HepG2 (cell line): Measurements from ENCODE around the gene DRAP1. TPM values are rescaled to one million over a fixed set of nuclear protein-coding genes. Genes with fewer than 3 reads are reported as not detected.

Experiments
- ATAC-seq: fragments of 200-7000 bp; cut with Tn5 transposase; 3 replicates; pipeline ENCODE4 v1.9.1; 2020; ENCODE audit warnings: mild to moderate bottlenecking, moderate library complexity
- BruUV-seq: library from RNA; stranded (reverse); fragments of 400-500 nt; replicated peaks from 2 replicates; lab custom pipeline; 2021; lab: Mats Ljungman, UMichigan
- CTCF ChIA-PET: fragments of 300-600 bp; formaldehyde crosslinking; extraction: SDS; loops from one replicate; lab custom pipeline; 2021; ENCODE audit warnings: low total read pairs, inconsistent platforms, low intra/inter-chr PET ratio; lab: Yijun Ruan, JAX
- POLR2A ChIA-PET: fragments of 350-600 bp; sonication (Branson Sonifier 250); formaldehyde crosslinking; loops from one replicate; lab custom pipeline; 2020; ENCODE audit warnings: antibody characterized with exemption, inconsistent platforms; lab: Yijun Ruan, JAX
- DNase-seq: peaks from one replicate; pipeline ENCODE4 v3.0.0-alpha.2; 2015; ENCODE audit warnings: low spot score
- FAIRE-seq: peaks from 3 replicates; lab custom pipeline; 2011; peaks lifted over from hg19 to GRCh38; lab: Jason Lieb, UNC
- H2AFZ ChIP-seq: one replicate; pipeline ENCODE4 v1.6.1; 2011; ENCODE audit warnings: low read length, inconsistent platforms
- H3K27ac ChIP-seq: fragments of 300-600 bp; 3 replicates; pipeline ENCODE4 v1.8.0; 2011; ENCODE audit warnings: mixed run types, mild to moderate bottlenecking, mixed read lengths, low read length, inconsistent platforms; ENCODE audit not compliant: insufficient read depth; ENCODE audit errors: extremely low read length
- H3K27me3 ChIP-seq, 2 experiments: fragments of 200-600 bp in 1 of 2; 2 replicates in 1 of 2; 3 replicates in 1 of 2; pipeline versions ENCODE4 v1.6.0 to v1.8.0; 2011; ENCODE audit warnings: low read length in 2 of 2, mild to moderate bottlenecking in 2 of 2, moderate library complexity in 2 of 2, inconsistent platforms in 1 of 2; ENCODE audit not compliant: insufficient read depth in 2 of 2, control insufficient read depth in 1 of 2
- H3K36me3 ChIP-seq, 2 experiments: fragments of 200-600 bp in 1 of 2; replicated peaks in 1 of 2; 2 replicates in 1 of 2; 3 replicates in 1 of 2; pipeline versions ENCODE4 v1.5.1 to v1.8.0; 2011; ENCODE audit warnings: low read length in 2 of 2, inconsistent platforms in 1 of 2; ENCODE audit not compliant: insufficient read depth in 2 of 2, control insufficient read depth in 1 of 2
- H3K4me1 ChIP-seq: 2 replicates; pipeline ENCODE4 v1.5.1; 2012; ENCODE audit warnings: low read length, inconsistent platforms; ENCODE audit not compliant: insufficient read depth
- H3K4me2 ChIP-seq: 2 replicates; pipeline ENCODE4 v1.6.0; 2011; ENCODE audit warnings: low read depth, low read length, inconsistent platforms
- H3K4me3 ChIP-seq, 3 experiments: fragments of 200-600 bp in 1 of 3; sonication (generic), shearing (Covaris generic) in 1 of 3; replicated peaks in 1 of 3; 2 replicates each; pipeline ENCODE4 v1.5.1; 2011 to 2016; ENCODE audit warnings: low read length in 3 of 3, inconsistent platforms in 2 of 3, low read depth in 2 of 3, mild to moderate bottlenecking in 2 of 3, control low read depth in 1 of 3, mixed read lengths in 1 of 3; ENCODE audit not compliant: insufficient read depth in 1 of 3
- H3K79me2 ChIP-seq: one replicate; pipeline ENCODE4 v1.6.1; 2011; ENCODE audit warnings: low read length, inconsistent platforms; ENCODE audit not compliant: insufficient read depth
- H3K9ac ChIP-seq: 2 replicates; pipeline ENCODE4 v1.6.0; 2011; ENCODE audit warnings: mild to moderate bottlenecking, low read depth, low read length, inconsistent platforms; ENCODE audit not compliant: insufficient read depth
- H3K9me3 ChIP-seq: 2 replicates; pipeline ENCODE4 v1.5.1; 2012; ENCODE audit warnings: mild to moderate bottlenecking, low read length
- H4K20me1 ChIP-seq: 2 replicates; pipeline ENCODE4 v1.6.0; 2011; ENCODE audit warnings: inconsistent platforms, mild to moderate bottlenecking, low read length, moderate library complexity; ENCODE audit not compliant: insufficient read depth
- BHLHE40 ChIP-seq: IDR thresholded peaks from 2 replicates; pipeline ENCODE4 v1.6.1; 2011; ENCODE audit warnings: low read length, improper control_type of control experiment
- KLF16 ChIP-seq, 2 experiments: sonication (generic) in 1 of 2; formaldehyde crosslinking in 1 of 2; IDR thresholded peaks; 2 replicates each; pipeline versions ENCODE4 v1.6.1 to v1.8.0; 2016 to 2023; ENCODE audit warnings: missing genetic modification reagents in 2 of 2, missing compliant biosample characterization in 1 of 2
- MAFK ChIP-seq, 2 experiments: IDR thresholded peaks in 1 of 2; conservative IDR thresholded peaks in 1 of 2; 2 replicates each; pipeline ENCODE4 v1.6.1; 2011; ENCODE audit warnings: improper control_type of control experiment in 2 of 2, low read length in 2 of 2
- MED1 ChIP-seq: sonication (generic); formaldehyde crosslinking; IDR thresholded peaks from 2 replicates; pipeline ENCODE4 v1.4.0; 2020; ENCODE audit warnings: missing genetic modification reagents
- RCOR2 ChIP-seq: IDR thresholded peaks from 2 replicates; pipeline ENCODE4 v1.6.1; 2016; ENCODE audit warnings: missing biosample characterization, missing genetic modification reagents
- SIN3A ChIP-seq: IDR thresholded peaks from 2 replicates; pipeline ENCODE4 v1.6.1; 2011; ENCODE audit warnings: low read depth, mild to moderate bottlenecking, control low read depth, low read length, borderline replicate concordance
- SRSF4 ChIP-seq: fragments of 200-400 bp; formaldehyde crosslinking; IDR thresholded peaks from one replicate; pipeline ENCODE4 v1.6.1; 2018; ENCODE audit warnings: mild to moderate bottlenecking, low read depth, low read length, moderate library complexity; ENCODE audit not compliant: poor library complexity, severe bottlenecking
- TSC22D2 ChIP-seq: sonication (generic); formaldehyde crosslinking; IDR thresholded peaks from 2 replicates; pipeline ENCODE4 v1.5.1; 2020; ENCODE audit warnings: missing genetic modification reagents, mild to moderate bottlenecking, borderline replicate concordance
- ZNF672 ChIP-seq: sonication (generic); formaldehyde crosslinking; IDR thresholded peaks from 2 replicates; pipeline ENCODE4 v1.8.1; 2022; ENCODE audit warnings: missing genetic modification reagents
- ZNF775 ChIP-seq: sonication (generic); formaldehyde crosslinking; IDR thresholded peaks from 2 replicates; pipeline ENCODE4 v1.4.0; 2020; ENCODE audit warnings: missing genetic modification reagents, mild to moderate bottlenecking, moderate library complexity, borderline replicate concordance
- WGBS: methylation state at CpG from one replicate; pipeline ENCODE4 v1.1.6; 2017; ENCODE audit warnings: low lambda C conversion rate; 5-methylcytosine and 5-hydroxymethylcytosine counted together
- in situ Hi-C: cut with HindIII; loops from 2 replicates; pipeline ENCODE4 v1.10.0; 2017; ENCODE audit warnings: low pct_unique_long_range_greater_than_20kb; ENCODE audit not compliant: extremely low pct_ligation_motif_present
- intact Hi-C: fragments of 100-400 bp; cut with micrococcal nuclease; formaldehyde crosslinking; loops from one replicate; pipeline ENCODE4 v1.10.0; 2022; ENCODE audit not compliant: unreplicated experiment
- polyA plus RNA-seq, 8 experiments: library from polyadenylated mRNA; depleted of rRNA in 3 of 8; stranded (reverse) in 7 of 8; unstranded in 1 of 8; fragments of >200 nt; fragmentation: Illumina TruSeq in 4 of 8; extraction: Trizol in 4 of 8; gene quantifications; 2 replicates each; pipeline versions ENCODE4 v1.2.1 to v1.2.3, GENCODE V29; 2011 to 2016; ENCODE audit warnings: low read depth in 4 of 8, missing spikeins in 1 of 8, mixed read lengths in 1 of 8; ENCODE audit not compliant: insufficient read depth in 1 of 8
- total RNA-seq, 5 experiments: library from RNA; depleted of rRNA; stranded (reverse); fragments of >200 nt; fragmentation: Illumina TruSeq; extraction: Trizol; gene quantifications; 2 replicates each; pipeline ENCODE4 v1.2.3, GENCODE V29; 2016; ENCODE audit warnings: low read depth in 1 of 5
- TF ChIP-seq, protein P1 (sequence below): sonication (generic); formaldehyde crosslinking; IDR thresholded peaks from 2 replicates; pipeline ENCODE4 v1.5.1; 2020; ENCODE audit warnings: mild to moderate bottlenecking, missing genetic modification reagents, moderate library complexity
- TF ChIP-seq, protein P2 (sequence below): sonication (generic); formaldehyde crosslinking; IDR thresholded peaks from 2 replicates; pipeline ENCODE4 v1.4.0; 2020; ENCODE audit warnings: missing genetic modification reagents
- TF ChIP-seq, protein P3 (sequence below): sonication (generic); formaldehyde crosslinking; IDR thresholded peaks from 2 replicates; pipeline ENCODE4 v1.4.0; 2020; ENCODE audit warnings: missing genetic modification reagents

The DRAP1 gene
- total and polyA plus RNA-seq, 2 of the 13 experiments (the other 11 are each of a cell fraction or from before 2014, with no cell fraction given) = 46.8 to 52.3 TPM

DNA sequence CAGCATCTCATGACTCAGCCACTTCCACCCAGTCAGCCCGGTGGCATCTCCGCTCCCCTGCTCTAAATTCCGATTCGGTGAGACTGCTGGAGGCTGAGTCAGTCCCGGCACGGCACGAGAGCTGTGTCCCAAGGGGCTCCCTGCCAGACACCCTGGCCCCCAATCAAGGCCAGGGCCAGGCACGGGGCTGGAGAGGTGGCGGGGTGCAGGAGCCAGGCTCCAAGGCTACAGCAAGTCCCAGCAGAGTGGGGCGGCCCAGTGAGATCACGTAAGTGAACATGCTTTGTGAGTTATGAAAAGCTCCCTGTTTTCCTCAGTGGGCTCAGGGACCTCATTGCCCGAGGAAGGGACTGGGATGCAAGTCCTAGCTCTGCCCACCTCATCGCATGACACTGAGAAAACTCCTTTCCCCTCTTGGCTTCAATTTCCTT is 3.4 kb upstream of the DRAP1 start:
- Histone ChIP-seq H4K20me1 (no peaks in the 10 kb centered on the region), H3K9me3 (no peaks in the 10 kb centered on the region), H2AFZ (no peak overlapping the region), H3K27me3 (peaks cover 0 to 2% of the 10 kb centered on the region in 2 experiments; a peak in 1 of 5 replicates), H3K36me3 (no peaks in the 10 kb centered on the region; a peak in 1 of 5 replicates), H3K4me3 (peak overlapping the region in 1 of 3 experiments; percentile 48; a peak in 1 of 6 replicates), H3K4me2 (peak overlapping the region; percentile 73), H3K27ac (no peak overlapping the region), H3K9ac (no peak overlapping the region; the same call in 1 of the 2 replicates), H3K79me2 (peaks cover 11% of the 10 kb centered on the region), H3K4me1 (peaks cover 66% of the 10 kb centered on the region)
- DNase-seq (peak; percentile 74), ATAC-seq (peak; percentile 34), FAIRE-seq (no peak)
- in situ Hi-C loops (no loop called here), intact Hi-C loops (no loop called here)
- POLR2A ChIA-PET = interaction anchor here (1.0 to 5.0 kb wide), 6 partner anchors 13 to 57 kb away, joined by 3 to 59 read pairs (median 10); partner anchors contain the start of genes CCDC85B, FIBP, FOSL1 and MUS81
- BruUV-seq = no TSS peak
- CTCF ChIA-PET = no interaction called here
- WGBS = 9% methylated on average over 11 of the region's 13 CpGs
- TF ChIP-seq SRSF4 = no peak
- TF ChIP-seq SIN3A = no peak
- TF ChIP-seq BHLHE40 = peak; percentile 95
- TF ChIP-seq KLF16 (CRISPR knock-in tag; IDR thresholded peaks at IDR 0.05) = no peak
- no peak for TF ChIP-seq ZNF775
- no peak for TF ChIP-seq TSC22D2 (CRISPR knock-in tag)
- TF ChIP-seq, protein P1, sequence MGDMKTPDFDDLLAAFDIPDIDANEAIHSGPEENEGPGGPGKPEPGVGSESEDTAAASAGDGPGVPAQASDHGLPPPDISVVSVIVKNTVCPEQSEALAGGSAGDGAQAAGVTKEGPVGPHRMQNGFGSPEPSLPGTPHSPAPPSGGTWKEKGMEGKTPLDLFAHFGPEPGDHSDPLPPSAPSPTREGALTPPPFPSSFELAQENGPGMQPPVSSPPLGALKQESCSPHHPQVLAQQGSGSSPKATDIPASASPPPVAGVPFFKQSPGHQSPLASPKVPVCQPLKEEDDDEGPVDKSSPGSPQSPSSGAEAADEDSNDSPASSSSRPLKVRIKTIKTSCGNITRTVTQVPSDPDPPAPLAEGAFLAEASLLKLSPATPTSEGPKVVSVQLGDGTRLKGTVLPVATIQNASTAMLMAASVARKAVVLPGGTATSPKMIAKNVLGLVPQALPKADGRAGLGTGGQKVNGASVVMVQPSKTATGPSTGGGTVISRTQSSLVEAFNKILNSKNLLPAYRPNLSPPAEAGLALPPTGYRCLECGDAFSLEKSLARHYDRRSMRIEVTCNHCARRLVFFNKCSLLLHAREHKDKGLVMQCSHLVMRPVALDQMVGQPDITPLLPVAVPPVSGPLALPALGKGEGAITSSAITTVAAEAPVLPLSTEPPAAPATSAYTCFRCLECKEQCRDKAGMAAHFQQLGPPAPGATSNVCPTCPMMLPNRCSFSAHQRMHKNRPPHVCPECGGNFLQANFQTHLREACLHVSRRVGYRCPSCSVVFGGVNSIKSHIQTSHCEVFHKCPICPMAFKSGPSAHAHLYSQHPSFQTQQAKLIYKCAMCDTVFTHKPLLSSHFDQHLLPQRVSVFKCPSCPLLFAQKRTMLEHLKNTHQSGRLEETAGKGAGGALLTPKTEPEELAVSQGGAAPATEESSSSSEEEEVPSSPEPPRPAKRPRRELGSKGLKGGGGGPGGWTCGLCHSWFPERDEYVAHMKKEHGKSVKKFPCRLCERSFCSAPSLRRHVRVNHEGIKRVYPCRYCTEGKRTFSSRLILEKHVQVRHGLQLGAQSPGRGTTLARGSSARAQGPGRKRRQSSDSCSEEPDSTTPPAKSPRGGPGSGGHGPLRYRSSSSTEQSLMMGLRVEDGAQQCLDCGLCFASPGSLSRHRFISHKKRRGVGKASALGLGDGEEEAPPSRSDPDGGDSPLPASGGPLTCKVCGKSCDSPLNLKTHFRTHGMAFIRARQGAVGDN (CRISPR knock-in tag) = peak; percentile 47
- TF ChIP-seq ZNF672 (CRISPR knock-in tag) = no peak
- TF ChIP-seq MED1 = 0 out of 2 replicates have a peak, but pooled peaks have one; percentile 23
- TF ChIP-seq, protein P2, sequence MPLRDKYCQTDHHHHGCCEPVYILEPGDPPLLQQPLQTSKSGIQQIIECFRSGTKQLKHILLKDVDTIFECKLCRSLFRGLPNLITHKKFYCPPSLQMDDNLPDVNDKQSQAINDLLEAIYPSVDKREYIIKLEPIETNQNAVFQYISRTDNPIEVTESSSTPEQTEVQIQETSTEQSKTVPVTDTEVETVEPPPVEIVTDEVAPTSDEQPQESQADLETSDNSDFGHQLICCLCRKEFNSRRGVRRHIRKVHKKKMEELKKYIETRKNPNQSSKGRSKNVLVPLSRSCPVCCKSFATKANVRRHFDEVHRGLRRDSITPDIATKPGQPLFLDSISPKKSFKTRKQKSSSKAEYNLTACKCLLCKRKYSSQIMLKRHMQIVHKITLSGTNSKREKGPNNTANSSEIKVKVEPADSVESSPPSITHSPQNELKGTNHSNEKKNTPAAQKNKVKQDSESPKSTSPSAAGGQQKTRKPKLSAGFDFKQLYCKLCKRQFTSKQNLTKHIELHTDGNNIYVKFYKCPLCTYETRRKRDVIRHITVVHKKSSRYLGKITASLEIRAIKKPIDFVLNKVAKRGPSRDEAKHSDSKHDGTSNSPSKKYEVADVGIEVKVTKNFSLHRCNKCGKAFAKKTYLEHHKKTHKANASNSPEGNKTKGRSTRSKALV (CRISPR knock-in tag) = no peak
- TF ChIP-seq, protein P3, sequence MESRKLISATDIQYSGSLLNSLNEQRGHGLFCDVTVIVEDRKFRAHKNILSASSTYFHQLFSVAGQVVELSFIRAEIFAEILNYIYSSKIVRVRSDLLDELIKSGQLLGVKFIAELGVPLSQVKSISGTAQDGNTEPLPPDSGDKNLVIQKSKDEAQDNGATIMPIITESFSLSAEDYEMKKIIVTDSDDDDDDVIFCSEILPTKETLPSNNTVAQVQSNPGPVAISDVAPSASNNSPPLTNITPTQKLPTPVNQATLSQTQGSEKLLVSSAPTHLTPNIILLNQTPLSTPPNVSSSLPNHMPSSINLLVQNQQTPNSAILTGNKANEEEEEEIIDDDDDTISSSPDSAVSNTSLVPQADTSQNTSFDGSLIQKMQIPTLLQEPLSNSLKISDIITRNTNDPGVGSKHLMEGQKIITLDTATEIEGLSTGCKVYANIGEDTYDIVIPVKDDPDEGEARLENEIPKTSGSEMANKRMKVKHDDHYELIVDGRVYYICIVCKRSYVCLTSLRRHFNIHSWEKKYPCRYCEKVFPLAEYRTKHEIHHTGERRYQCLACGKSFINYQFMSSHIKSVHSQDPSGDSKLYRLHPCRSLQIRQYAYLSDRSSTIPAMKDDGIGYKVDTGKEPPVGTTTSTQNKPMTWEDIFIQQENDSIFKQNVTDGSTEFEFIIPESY = no peak
- no peak for TF ChIP-seq RCOR2
- peak; percentile 37 to 60; a peak in 2 of 4 replicates for TF ChIP-seq MAFK (conservative IDR thresholded peaks at IDR 0.05 in 1 of 2, IDR thresholded peaks at IDR 0.05 in 1 of 2; ENCODE audit: low read length in 2 of 2)
